ENCODE results near the gene OGT.
"Not testable (repeated sequence)": the region's sequence is repeated elsewhere in the genome, so short reads cannot be mapped to it uniquely, and the experiment has no call there.

OGT gene

DNA sequence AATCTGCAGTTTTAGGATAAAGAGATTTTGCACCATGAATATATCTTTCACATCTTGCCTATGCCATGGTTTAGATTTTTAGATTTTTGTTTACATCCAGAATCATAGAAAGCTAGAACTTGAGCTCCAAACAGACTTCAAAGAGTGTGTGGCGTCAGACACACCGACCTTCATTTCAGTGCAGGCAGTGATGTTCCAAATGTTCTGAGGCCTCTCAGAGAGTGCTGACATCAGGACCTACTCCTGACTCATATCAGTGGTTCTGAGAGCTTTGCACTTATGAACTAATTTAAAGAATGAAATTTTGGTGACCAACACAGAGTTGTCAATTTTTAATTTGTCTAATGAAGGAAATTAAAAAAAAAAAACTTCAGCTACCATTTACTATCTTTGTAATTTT, 67.1 kb downstream of the OGT start:
- DNase-seq = no peak

DNA sequence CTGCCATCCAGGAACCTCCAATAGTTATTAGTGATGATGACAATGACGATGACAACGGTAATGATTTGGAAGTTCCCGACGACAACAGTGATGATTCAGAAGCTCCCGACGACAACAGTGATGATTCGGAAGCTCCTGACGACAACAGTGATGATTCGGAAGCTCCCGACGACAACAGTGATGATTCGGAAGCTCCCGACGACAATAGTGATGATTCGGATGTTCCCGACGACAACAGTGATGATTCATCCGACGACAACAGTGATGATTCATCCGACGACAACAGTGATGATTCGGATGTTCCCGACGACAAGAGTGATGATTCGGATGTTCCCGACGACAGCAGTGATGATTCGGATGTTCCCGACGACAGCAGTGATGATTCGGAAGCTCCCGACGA, 70.7 kb downstream of the OGT start:
- DNase-seq = no peak

DNA sequence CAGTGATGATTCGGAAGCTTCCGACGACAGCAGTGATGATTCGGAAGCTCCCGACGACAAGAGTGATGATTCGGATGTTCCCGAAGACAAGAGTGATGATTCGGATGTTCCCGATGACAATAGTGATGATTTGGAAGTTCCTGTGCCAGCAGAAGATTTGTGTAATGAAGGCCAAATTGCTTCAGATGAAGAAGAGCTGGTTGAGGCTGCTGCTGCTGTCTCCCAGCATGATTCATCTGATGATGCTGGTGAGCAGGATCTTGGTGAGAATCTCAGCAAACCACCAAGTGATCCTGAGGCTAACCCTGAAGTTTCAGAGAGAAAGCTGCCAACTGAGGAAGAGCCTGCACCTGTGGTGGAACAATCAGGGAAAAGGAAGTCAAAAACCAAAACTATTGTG, 71.2 kb downstream of the OGT start:
- DNase-seq = no peak

DNA sequence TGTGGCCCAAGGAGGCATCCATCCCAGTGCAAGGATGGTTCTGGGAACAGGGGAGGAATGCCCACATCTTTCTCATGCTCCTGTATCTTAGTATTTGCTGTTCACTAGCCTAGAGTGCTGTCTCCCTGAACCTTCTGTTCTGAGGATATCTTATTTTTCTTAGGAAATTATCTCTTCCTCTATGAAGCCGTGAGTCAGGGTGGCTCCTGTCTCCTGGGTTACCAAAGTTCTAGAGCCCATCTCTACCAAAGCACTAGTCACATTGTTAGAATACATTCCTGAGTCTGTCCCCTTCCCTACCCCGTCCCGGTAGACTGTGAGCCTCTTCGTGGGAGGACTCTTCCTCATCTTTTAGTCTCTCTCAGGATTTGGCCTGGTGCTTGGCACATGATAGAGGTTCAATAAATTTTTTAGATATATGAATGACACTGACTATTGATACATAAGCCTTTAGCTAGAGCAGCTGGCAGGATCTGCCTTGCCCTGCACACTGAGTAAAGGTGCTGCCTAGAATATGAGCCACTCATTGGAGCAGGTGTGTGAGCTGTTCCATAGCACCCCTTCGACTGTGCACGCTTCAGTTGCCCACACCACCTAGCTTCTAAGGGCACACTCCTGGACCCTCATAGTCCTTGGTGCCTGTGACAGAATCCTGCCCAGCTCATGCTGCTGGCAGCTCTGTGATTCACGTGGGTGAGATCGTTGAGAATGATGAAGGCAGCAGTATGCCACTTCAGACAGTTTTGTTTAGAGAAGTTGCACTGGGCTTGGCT, 72.1 kb downstream of the OGT start:
- no peak for DNase-seq

DNA sequence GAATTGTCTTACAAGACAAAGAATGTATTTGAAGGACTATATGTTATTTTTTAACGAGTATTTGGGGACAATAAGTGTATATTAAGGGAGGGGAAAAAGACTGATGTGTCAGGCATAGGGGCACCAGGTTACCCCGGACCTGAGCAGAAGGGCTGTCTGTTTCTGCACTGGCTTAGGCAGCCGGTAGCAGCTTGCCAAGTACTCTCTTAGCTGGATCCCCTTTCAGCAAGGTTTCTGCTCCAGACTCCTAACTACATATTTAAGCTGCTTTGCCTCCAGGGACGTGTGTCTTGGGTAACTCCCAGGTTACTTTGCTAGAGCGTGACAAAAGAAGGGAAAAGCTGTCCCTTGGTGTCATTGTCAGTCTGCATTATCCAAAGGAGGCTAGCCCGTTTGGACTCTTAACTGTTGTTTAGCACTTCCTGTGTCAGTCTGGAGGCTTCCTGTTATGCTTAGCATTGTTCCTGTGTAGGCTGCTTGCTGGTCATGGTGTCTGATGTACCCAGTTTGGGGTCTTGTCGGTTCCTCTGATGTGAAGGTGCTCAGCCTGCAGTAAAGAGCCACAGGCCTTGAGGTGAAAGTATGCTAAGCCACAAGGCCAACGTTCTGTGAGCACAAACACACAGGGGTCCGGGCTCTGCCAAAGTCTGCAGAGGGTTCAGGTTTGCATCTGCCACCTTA, 73.8 kb downstream of the OGT start:
- DNase-seq = peak in 3 of 6 experiments; percentile 0 to 8 (median 8)

DNA sequence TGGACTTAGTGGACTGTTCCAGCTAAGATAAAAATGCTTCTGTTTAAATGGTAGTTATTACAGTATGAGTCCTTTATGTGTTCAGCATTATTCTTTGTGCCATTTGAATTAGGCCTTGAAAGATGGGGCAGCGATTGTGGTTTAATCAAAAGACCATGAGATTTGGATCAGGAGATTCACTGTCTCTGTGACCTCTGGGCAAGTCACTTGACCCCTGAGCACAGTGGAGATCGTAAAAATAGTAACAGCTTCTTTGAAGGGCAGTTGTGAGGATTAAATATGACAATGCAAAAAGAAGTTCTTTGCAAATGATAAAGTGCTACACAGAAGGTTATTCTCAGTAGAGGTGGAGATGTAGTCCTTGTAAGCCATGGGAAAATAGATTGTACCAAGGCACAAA, 74.6 kb downstream of the OGT start:
- no peak for DNase-seq

DNA sequence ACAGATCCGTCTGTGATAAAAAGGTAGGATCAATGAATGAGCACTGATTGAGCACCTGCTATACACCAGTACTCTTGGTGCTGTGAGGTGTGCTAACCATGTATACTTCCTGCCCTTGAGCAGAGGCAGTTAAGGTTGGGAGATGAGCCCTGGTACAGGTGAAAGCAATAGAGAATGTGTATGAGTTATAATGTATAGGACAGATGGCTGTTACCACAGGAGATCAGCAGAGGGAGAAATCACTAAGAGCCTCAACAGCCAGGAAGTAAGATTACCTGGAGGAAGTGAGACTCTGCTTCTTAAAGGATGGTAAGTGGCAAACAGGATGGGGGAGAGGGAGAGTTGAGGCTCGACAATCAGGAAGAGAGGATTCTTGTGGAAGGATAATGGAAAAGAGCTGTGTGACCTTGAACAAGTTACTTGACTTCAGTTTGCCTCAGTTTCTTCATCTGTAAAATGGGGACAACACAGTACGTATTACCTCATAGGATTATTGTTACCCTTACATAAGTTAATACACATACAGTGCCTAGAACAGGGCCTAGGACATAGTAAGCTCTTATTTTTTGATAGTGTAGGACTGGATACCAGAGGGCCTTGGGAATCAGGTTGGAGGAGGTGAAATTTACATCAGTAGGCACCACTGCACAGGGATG, 76.3 kb downstream of the OGT start:
- peak in 2 of 6 experiments; percentile 3 to 22 for DNase-seq

DNA sequence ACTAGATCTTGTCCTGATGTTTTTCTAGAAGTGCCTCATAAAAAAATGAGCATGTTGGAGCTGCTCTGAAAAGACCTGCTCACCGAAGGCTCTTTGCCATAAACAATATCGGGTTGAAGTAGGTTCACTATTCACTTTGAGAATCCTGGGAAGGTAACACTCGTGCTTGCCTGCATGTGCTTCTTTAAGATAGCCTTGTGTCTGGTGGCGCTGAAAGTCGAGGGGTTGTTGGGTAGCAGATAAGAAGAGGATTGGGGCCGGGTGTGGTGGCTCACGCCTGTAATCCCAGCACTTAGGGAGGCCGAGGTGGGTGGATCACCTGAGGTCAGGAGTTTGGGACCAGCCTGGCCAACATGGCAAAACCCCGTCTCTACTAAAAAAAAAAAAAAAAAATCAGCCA, 78.8 kb downstream of the OGT start:
- DNase-seq = not testable (repeated sequence)

DNA sequence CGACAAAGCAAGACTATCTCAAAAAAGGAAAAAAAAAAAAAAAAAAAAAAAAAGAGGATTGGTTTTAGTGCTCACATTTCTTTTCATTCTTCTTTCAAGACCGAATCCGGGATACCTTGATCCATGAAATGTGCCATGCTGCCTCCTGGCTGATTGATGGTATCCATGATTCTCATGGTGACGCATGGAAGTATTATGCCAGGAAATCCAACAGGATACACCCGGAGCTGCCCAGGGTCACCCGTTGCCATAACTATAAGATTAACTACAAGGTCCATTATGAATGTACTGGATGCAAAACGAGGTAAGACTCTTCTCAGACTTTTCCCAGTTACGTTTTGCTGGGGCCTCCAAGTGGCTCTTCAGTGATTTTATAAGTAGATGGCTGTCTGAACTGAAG, 79.4 kb downstream of the OGT start:
- no peak for DNase-seq

DNA sequence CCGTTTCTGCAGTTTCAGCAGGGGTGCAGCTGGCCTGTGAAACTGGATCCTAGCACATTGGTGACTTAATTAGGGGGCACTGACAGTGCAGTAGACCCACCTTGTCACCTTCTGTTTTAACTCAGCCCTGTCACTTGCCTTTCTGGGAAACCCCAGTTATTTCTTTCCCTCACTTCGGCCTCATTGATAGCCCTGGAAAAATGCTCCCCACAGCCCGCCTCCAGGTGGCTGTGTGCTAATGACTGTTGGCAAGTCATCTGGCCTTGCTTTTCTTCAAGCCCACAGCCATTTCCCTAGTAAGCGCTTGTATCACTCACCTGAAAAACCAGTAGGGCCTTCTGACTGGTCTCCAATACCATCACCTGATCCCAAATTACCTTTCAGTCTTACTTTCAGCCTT, 82.2 kb downstream of the OGT start:
- DNase-seq = no peak

DNA sequence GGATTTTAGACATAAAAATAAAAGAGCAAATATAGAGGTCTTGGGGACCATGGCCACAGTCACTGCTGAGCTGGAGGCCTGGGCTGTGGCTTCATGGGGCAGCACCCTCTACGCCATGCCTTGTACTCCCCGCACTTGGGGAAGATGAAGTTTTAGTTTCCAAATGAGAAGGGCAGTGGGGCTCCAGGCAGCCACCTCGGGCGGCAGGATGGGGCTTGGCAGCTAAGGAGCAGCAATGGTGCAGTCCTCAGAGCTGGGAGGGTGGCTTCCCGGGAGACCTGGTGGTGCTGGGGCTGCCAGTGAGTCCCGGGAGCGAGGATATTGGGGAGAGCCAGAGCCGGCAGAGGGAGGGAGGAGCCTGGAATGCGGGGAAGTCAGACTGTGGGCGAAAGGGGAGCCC, 83.0 kb downstream of the OGT start:
- no peak for DNase-seq

DNA sequence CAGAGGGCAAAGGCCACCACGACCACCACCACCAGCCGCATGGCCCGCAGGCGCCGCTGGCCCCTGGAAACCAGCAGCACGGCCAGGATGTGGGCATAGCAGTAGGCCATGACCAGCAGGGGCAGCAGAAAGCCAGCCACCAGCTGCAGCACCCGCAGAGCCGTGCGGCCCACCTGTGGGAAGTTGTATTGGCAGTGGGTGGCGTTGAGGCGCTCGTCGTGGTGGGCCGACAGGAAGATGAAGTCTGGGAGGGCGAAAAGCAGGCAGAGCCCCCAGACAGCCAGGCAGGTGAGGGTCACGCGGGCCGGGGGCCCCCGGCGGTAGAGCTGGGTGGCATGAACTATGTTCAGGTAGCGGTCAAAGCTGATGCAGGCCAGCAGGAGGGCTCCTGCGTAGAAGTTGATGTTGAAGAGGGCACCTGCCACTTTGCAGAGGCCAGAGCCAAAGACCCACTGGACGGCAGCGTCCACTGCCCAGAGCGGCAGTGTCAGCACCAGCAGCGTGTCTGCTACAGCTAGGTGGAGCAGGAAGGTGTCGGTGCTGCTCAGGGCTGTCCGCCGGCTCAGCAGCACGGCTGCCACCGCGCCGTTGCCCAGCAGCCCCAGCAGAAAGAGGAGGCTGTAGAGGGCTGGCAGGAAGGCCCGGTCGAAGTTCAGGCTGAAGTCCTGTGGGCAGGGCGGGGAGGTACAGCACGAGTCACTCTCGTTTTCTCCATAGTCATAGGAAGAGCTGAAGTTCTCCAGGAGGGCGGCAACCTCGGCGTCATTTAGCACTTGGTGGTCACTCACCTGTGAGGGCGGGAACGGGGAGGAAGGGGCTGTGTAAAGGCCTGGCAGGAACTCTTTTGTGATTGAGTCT, 84.0 kb downstream of the OGT start:
- DNase-seq = no peak

DNA sequence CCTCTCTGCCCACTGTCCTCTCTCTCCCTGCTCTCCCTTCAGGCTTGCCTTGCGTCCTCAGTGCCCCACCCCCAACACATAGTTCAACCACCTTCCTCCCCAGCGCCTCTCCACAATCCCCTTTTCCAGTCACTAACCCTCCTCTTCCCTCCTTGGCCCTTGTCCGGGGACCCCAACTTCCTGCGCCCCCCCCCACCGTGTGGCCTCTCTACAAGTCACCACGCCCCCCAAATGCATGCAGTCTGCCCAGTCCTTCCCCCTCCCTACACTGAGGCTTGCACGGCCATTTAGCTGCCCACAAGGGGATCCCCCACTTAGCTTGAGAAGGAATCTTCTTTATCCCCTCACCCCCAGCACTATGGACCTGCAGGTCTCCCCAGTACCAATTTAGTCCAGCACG, 84.8 kb downstream of the OGT start:
- no peak for DNase-seq

DNA sequence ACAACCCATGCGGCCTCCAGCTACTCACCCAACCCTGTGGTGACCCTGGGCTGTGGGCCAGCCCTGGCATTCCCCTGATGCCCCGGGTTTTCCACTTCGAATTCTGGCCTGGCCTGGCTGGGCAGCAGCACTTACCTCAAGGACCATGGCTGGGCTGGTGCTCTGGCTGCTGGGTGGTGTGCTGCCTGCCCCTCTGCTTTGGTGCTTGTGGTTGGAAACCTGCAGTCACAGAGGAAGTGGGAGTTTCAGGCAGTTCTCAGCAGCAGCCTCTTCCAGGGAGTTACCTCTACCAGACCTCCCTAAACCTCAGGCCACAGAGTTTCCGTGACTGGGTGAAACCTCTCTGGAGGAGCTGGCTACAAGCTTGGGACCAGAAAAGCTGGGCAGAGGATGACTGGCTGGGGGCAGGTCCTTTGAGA, 85.4 kb downstream of the OGT start, which contains the start of gene CXCR3:
CXCR3 (minus strand) TSS at position 209 of the 419 bp plus-strand sequence; CDS start at position 147, 62 bp downstream.
- peak in 2 of 6 experiments; percentile 0 to 33 for DNase-seq

DNA sequence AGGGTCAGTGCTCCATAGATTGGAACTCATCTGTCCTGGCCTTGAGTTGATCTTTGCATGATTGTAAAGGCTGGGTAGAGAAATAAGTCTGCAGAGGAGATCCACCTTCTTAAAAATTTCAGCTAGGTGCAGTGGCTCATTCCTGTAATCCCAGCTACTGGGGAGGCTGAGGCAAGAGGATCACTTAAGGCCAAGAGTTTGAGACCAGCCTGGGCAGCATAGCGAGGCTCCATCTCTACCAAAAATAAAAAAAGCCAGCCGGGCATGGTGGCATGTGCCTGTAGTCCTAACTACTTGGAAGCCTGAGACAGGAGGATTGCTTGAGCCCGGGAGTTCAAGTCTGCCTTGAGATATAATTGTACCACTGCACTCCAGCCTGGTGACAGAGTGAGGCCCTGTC, 85.9 kb downstream of the OGT start:
- DNase-seq = no peak

DNA sequence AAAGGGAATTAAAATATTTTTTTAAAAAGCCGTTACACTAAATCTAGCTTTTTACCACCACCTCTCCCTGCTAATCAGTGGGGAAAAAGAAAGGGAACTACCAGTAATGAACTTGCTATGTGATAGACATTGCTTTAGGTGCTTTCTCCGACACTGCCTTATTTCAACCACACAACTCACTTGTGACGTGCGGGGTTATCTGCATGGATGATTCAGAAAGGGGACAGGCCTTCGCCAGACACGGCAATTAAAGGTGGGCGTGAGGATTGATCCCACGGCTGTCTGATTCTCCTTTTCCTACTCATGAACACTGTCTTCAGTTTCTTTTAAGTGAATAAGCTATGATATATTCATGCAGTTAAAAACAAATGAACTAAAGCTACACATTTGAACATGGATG, 86.3 kb downstream of the OGT start:
- DNase-seq = no peak

DNA sequence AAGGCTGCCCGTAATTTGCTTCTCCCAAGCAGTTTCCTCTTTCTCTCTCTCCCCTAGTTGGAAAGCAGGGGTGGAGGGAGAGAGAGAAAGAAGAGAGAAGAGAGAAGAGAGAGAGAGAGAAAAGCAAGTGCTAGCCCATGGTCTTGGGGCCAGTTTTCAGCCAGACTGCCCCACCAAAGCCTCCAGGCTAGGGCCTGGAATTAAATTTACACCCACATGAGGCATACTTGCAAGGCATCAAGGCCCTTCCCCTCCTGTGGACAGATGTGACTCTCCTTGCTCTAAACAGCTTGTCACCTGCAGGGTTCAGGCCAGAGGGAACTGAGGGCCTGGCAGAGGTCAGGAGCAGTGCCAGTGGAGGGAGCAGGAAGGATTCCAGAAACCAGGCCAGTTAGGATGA, 87.1 kb downstream of the OGT start:
- no peak for DNase-seq

DNA sequence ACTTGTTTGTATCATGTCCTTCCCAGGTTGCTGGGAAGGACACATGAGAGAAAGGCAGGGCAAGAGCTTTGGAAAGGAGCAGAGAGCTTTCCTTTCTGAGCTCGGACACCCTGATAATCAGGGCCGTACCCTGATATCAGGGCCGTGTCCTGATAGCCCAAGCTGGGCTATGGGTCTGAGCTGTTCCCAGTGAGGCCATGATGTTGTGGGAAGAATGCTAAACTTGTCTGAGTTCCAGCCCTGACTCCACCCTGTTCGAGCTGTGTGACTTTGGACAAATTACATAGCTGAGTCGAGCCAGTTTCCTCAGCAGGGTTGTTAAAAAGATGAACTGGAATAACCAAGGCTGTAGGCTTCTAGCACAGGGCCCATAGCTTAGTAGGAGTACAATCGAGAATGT, 88.7 kb downstream of the OGT start:
- DNase-seq = no peak

DNA sequence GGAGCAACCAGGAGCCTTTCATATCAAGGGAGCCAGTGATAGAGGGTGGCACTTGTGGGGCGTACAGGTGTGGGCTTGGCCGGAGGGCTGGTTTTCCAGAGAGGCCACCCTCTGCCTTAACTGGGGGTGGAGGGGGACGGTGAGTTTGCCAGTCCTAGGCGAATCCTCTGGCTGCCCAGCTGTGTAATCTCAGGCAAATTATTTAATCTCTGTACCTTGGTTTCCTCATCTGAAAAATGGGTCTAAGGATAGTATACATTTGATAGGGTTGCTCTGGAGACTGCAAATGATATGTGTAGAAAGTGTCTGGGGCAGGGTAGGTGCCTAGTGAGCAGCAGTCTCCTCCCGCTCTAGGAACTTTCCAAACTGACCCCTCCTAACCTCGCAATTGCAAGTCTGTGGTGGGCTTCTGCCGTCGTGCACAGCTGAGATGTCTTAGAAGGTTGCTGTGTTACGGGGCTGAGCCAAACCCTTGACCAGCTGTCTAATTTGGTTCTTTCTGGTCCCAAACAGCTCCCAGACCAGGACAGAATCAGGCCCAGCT, 89.2 kb downstream of the OGT start:
- no peak for DNase-seq

DNA sequence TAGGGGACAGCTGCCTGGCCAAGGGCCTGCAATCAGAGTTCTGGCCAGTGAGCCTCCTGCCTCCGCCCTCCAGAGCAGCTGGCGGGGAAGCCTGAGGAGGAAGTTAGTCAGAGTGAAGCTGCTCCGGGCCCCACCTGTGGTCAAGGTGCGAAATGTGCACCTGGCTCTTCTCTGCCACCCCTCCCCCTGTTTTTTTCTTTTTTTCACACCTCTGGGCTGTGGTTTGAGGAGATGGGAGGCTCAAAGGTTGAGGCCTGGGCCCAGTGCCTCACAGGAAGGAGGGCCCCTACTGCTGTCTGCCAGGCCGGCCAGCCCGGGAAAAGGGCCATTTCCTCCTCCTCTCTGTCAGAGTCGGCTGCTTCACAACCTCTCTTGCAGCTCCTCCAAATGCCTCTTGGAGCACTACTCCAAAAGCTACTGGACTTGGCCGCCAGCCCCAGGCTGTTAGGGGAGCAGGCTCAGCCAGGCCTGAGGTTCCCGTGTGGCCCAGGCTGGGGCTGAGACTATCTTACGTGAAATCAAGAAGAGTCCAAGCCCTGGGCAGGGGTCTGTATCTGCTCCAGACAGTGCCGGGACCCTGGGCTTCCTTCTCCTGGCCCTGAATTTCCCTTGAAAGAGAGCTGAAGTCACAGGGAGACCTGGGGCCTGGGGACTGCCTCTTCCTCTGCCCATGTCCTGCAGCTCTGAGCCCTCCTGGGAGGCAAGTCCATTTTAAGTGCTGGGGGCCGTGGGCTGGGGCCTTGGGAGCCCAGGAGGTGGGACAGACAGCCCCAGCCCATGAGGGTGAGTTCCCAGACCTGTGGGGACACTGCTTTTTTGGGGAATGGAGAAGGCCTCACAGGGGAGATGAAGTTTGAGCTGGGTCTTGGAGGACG, 89.9 kb downstream of the OGT start:
- DNase-seq = peak in 3 of 6 experiments; percentile 9 to 24 (median 21)

DNA sequence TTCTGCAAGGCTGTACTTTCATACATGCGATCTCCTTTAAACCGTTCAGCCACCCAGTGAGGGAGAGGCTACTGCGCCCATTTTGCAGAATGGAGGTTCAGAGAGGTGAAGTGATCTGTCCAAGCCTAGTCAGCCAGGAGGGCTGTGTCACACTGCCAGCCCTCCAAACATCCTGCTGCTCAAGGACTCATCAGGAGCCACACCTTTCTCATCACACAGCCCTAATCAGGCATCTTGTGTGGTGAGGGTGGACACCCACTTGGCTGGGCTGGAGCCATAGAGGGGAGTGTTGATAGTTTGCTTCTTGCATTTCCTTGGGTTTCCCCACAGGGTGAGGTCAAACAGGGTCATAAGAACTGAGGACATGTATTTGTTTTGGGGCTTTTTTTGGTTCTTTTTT, 90.8 kb downstream of the OGT start:
- no peak for DNase-seq

DNA sequence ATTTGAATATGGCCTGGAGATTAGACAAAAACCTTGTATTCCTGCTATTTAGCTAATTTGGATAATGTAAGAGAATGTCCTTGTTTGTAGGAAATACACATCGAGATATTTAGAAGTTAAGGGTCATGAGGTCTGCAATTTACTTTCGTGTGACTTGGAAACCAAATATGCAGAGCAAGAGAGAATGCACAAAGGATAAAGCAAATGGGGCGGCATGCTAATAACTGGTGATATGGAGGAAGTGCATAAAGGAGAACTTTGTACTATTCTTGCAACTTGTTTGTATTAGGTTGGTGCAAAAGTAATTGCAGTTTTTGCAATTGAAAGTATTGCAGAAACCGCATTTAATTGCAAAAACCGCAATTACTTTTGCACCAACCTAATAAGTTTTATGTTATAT, 92.6 kb downstream of the OGT start:
- no peak for DNase-seq

Data from stimulated activated naive CD4-positive, alpha-beta T cell (primary cell).